Measurements from ENCODE around the gene SLAMF9.

SLAMF9 gene

GRCh38 chr1:159932296-159933285 is 21.4 kb downstream of the SLAMF9 start:
- no peak for DNase-seq

- no peak for DNase-seq
These were observed 22.3 kb downstream of the SLAMF9 start for GRCh38 chr1:159931795-159932173.

GRCh38 chr1:159931101-159931794 is 22.8 kb downstream of the SLAMF9 start:
- DNase-seq: no peak

- no peak for DNase-seq
These were observed 23.4 kb downstream of the SLAMF9 start for GRCh38 chr1:159930634-159931033.

- DNase-seq: no peak
These were observed 23.8 kb downstream of the SLAMF9 start for GRCh38 chr1:159930216-159930615.

GRCh38 chr1:159929155-159930051 is 24.6 kb downstream of the SLAMF9 start:
- DNase-seq: no peak

- DNase-seq: no peak
These were observed 25.5 kb downstream of the SLAMF9 start for GRCh38 chr1:159928491-159929050.

- no peak for DNase-seq
These were observed 26.1 kb downstream of the SLAMF9 start for GRCh38 chr1:159927849-159928431.

GRCh38 chr1:159927211-159927848 is 26.7 kb downstream of the SLAMF9 start:
- no peak for DNase-seq

- no peak for DNase-seq
These were observed 28.3 kb downstream of the SLAMF9 start for GRCh38 chr1:159925719-159926078.

GRCh38 chr1:159924791-159925718 is 29.0 kb downstream of the SLAMF9 start, which contains the start of gene TAGLN2:
TSS of gene TAGLN2 (minus strand) at chr1:159925507. CDS start at chr1:159920509, 4,998 bp downstream.
- DNase-seq: no peak

- DNase-seq: no peak
These were observed 29.8 kb downstream of the SLAMF9 start for GRCh38 chr1:159924025-159924790.

- no peak for DNase-seq
These were observed 30.6 kb downstream of the SLAMF9 start for GRCh38 chr1:159923203-159924024.

GRCh38 chr1:159922511-159923202 is 31.4 kb downstream of the SLAMF9 start:
- DNase-seq: no peak

- no peak for DNase-seq
These were observed 32.1 kb downstream of the SLAMF9 start for GRCh38 chr1:159921700-159922504.

GRCh38 chr1:159921251-159921650 is 32.8 kb downstream of the SLAMF9 start:
- no peak for DNase-seq

- no peak for DNase-seq
These were observed 33.4 kb downstream of the SLAMF9 start for GRCh38 chr1:159920651-159921050.

Data from SHP77 treated with DMSO at 0.1 percent for 48 hours (cell line).